Stimulated activated CD4-positive, alpha-beta T cell treated with anti-CD3 and anti-CD28 coated beads, TNF-alpha, amount 100 ng/mL, for 24 hours (primary cell): ENCODE data around the gene CACNA1A.
"Not testable (repeated sequence)": the region's sequence is repeated elsewhere in the genome, so short reads cannot be mapped to it uniquely, and the experiment has no call there.

Source experiments
- DNase-seq, 3 experiments: peaks; one replicate each; pipeline ENCODE4 v3.0.0-alpha.2; 2020; ENCODE audit warnings: low read depth in 3 of 3

CACNA1A gene

DNA sequence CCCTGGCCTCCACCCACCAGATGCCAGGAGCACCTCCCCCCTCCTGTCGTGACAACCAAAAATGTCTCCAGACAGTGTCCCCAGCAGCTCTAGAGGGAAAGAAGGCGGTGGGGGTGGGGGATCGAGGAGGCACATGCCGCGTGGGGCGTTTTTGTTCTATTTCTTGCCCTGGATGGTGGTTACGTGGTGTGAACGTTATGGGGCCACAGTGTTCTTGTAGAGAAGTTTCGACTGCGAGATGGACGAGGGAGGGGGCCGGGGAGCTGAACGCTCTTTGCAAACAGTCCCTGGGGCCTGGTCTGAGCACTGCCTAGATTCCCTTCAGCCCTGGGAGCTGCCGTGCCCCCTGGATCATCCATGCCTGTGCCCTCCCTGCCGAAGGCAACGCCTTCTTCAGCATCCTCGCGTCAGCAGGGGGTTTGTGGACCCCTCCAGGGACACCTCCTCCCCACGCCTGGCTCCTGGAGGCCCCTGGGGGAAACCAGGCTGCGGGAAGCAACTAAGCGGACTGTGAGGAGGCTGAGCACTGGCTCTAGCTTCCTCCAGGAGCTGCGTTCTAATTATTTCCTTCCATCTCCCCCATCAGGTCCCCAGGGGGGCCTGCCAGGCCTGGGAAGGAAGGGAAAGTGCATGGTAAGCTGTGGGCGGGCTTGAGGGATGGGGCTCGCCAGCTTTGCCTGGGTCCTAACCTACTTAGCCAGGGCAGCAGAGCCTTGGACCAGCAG is 224.6 kb downstream of the CACNA1A start:
- no peak for DNase-seq

DNA sequence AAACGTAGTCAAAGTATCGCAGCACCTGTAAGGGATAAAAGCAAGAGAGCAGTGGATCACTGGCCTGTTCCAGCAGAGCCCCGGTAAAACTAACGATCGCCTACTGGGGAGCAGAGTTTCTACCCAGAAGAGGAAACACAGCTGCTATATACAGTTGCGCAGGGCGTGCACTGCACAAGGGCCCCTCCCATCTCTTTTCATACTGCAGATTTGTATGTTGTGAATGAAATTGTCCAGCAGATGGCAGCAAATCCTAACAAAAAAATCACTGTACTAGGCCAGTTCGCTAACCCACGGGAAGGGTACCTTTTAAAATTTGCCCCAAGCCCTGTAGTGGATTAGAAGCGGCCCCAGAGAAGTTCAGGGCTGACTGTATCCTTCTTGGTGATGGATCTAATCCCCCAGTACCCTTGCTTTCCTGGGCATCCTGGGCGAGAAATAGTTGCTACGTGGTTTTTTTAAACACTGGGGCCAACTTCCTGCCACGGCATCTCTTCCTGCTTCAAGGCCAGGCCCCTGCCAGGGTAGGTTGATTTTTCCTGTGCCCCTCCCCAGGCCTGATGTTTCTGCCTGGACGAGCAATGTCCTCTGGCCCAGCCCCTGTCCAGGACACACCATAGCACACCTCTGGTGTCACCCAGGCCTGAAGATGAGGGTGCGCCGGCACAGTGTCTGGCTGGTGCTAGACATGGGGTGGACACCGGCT is 229.0 kb downstream of the CACNA1A start:
- peak; percentile 39 to 68 (median 41) for DNase-seq

DNA sequence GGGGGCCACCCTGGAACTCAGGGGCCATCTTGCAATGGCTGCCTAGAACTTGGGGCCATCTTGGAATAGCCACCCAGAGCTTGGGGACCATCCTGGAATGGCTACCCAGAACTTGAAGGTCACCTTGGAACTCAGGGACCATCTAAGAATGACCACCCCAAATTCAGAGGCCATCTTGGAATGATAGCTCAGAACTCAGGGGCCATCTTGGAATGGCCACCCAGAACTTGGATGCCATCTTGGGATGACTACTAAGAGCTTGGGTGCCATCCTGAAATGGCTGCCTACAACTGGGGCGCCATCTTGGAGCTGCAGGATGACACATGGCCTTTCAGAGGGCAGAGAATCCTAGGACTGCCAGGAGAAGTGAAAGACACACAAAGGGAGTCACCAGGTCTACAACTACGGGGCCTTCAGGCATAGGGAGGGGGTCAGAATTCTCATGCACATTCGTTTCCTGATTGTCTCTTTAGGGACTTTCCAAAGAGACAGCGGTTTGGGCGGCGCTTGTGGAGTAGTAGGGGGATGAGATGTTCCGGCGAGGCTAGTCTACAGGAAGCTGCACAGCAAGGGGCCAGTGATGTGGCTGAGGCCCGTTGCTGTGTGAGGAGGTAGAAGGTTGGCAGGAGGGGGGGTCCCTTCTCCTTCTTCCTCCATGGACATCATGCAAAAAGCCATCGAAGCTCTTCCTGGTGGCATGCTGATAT is 231.1 kb downstream of the CACNA1A start:
- peak in 1 of 3 experiments; percentile 18 for DNase-seq

DNA sequence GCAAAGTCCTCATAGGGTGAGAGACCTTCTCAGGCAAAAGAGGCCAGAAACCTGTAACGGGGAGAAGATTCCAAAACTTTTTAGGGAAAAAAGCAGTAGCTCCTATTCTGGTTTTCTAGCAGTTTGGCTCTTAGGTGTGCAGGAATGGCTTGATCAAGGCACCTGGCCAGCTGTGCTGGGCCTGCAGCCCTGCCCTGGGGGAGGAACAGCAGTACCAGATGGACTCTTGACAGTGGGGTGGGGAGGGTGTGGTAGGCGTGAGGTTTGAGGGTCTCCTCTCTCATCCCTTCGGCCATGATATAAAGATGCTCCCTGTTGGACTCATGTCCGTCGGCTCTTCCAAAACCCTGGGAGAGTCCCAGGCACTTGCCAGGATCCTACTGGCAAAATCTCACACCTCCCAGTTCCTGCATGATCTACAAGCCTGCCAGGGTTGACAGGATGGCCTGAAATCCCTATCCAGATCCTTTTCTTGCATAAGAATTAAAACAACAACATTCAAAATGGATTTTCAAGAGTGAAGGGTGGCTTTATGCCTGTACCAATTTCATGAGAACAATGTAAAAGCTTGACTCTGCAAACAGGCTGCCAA is 235.7 kb downstream of the CACNA1A start:
- no peak for DNase-seq

DNA sequence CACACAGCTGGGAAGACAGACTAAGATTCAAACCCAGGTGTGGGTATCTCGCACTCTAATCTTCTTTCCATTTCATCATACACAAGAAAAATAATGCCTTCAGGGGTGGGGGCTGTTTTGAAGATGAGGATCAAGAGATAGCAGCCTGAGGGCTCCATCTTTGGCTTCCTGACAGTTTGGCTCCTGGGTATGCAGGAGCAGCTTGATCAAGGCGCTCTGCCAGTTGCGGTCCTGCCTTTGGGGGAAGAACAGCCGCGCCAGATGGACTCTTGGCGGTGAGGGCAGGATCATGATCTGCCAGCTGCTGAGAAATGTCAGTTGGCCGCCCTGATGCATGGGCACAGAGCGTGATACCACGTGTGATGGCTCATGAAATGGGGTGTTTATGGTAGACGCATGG is 236.9 kb downstream of the CACNA1A start:
- DNase-seq: no peak

DNA sequence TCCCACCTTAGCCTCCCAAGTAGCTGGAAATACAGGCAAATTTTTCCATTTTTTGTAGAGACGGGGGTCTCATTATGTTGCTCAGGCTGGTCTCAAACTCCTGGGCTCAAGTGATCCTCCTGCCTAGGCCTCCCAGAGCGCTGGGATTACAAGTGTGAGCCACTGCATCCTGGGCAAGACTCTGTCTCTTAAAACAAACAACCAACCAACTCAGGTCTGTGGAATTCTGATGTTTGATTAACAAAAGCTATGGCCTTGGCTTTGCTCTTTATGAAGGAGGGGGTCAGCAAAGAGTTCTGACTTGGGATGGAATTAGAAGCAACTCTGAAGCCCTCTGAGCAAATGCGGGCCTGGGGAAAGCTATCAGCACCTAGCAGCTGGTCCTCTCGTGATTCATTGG is 238.4 kb downstream of the CACNA1A start:
- DNase-seq: no peak

DNA sequence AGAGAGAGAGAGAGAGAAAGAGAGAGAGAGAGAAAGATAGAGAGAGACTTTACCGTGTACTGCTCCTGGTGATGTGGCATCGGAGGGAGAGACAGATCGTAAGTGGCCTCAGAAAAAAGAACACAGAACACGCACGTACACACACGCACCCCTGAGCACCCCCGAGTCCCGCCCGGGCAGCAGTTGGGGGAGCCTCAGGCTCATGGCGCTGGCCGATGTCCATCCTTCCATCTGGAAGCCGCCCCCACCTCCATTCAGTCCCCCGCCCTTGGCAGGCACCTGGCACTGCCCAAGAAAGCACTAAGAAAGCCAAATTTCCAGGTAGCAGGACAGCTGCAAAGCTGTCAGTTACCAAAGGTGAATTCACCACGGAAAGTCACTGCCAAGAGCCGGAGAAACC is 239.1 kb downstream of the CACNA1A start:
- DNase-seq: no peak

DNA sequence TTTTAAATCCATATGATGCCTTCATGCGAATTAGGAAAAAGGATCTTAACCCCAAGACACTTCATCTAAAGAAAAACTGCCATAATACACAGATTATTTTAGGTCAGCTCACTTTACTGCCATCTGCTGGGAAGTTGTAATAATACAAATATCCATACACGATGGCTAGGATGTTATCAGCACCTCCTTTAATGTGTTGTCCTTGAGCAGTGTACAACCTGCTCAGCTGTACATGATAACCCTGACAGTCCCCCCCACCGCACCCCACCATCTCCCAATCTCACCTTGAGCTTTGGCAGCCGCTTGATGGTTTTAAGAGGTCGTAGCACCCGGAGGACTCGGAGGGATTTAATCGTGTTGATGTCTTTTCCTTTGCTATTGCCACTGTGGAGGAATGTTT is 243.8 kb downstream of the CACNA1A start:
- no peak for DNase-seq

DNA sequence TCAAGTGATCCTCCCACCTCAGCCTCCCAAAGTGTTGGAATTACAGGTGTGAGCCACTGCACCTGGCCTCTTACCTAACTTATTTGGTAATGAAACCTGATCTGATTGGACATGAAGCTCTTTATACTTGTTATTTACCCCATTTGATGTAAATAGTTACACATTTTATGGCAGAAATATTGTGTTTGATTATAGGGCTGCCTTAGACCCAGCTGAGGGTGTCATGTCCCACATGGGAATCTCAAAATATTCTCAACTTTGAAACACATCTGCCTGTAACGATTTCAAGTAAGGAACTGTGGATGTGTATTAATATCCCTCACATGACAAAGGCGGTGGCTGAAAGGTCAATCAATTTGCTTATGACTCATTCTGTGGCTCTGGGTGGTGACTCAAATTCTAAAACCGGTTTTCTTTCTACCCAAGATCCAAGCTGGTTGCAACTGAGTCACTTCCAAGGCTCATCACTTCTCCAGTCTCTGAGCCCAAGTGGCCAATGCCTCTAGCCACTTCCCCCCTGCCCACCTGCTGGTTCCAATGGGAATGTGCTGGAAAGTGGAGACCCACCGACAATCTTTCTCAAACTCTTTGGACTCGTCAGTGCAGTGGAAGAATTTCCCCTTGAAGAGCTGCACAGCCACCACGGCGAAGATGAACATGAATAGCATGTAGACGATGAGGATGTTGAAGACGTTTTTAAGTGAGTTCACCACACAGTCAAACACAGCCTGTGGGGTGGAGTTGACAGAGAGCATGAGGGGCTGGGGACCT is 245.2 kb downstream of the CACNA1A start:
- DNase-seq: peak in 2 of 3 experiments; percentile 14 to 32

DNA sequence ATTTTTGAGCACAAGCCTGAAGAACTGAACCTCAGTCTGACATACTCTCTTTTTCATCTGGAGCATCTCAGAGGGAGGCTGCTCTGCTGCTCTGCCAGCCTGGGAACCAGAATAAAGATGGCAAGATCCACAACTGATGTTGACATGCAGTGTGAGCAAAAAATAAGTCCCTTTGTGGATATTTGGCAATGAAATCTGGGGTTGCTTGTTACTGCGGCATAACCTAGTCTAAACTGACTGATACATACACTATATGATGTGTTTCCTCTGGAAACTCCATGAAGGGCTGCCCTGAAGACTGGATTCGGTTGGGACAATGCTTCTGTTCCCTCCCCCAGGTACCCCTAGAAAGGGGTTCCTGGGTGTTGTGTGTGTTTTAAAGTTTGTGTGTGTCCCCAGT is 249.4 kb downstream of the CACNA1A start:
- DNase-seq: no peak

DNA sequence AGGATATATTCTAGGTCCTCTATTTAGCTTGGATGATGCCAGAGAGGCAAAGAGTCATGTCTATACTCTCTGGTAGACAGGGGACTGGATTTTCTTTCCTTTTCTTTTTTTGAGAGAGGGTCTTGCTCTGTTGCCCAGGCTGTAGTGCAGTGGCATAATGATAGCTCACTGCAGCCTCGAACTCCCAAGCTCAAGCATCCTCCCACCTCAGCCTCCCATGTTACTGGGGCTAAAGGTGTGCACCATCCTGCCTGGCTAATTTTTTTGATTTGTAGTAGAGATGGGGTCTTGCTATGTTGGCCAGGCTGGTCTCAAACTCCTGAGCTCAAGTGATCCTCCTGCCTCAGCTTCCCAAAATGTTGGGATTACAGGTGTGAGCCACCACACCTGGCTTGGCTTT is 249.9 kb downstream of the CACNA1A start:
- DNase-seq: not testable (repeated sequence)

DNA sequence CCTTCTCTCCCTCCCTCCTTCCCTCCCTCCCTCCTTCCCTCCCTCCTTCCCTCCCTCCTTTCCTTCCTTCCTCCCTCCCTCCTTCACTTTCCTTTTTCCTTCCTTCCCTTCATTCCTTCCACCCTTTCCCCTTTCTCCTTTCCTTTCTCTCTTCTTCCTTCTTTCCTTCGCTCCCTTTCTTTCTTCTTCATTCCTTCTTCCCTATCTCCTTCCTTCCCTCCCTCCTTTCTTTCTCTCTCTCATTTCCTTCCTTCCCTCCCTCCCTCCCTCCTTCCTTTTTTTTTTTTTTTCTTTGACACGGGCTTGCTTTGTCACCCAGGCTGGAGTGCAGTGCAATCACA is 250.6 kb downstream of the CACNA1A start:
- no peak for DNase-seq

DNA sequence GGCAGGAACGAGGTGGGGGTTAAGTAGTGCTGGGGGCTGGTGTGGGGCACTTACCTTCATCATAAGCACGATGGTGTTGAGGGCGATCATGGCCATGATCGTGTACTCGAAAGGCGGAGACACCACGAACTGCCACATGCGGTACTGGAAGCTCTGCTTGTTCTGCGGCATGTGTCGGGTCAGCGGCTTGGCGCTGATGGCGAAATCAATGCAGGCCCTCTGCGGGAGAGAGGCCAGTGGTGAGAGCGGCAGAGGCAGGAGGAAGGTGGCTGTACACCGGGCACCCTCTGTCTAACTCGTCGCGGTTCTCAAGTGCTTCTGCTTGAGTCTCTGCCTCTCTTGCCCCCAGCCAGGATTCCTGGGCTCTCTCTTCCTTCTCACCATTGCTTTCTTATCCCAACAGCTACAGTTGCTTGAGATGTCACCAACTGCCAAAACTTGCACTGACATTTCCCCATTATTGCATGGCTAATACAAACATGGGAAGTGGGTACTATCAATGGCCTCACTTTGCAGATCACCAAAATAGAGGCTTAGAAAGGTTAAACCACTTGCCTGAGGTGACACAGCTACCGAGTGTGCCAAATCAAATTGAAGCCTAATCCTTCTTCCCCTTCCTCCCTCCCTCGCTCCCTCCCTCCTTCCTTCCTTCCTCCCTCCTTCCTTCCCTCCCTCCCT is 251.1 kb downstream of the CACNA1A start:
- no peak for DNase-seq

DNA sequence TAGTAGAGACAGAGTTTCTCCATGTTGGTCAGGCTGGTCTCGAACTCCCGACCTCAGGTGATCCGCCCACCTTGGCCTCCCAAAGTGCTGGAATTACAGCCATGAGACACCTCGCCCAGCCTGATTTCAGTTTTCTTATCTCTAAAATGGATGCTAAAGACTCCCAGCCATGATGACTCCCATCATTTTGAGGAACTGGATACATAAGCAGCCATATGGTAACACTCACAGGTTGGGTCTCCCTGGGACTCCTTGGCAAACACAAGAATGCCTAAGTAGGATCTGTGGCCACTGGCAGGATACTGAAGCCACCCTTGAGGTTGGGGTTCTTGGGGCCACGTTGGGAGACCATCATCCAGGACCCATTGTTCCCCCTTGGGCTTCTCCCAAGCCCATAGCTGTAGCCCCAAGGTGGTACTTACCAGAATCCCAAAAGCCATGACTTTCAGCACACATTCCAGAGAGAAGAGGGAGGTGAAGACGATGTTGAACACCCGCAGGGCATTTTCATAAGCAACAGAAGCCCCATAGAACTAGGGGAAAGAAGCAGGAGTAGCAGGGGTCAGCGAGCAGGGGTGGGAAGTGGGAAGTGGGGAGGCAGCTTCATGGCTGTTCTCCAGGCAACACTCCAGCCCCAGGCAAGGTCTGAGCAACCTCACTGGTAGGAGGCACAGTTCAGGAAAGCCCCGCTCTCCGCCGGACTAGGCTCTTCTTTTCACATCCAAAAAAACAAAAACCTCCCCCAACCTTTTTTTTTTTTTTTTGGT is 253.5 kb downstream of the CACNA1A start:
- DNase-seq: no peak

DNA sequence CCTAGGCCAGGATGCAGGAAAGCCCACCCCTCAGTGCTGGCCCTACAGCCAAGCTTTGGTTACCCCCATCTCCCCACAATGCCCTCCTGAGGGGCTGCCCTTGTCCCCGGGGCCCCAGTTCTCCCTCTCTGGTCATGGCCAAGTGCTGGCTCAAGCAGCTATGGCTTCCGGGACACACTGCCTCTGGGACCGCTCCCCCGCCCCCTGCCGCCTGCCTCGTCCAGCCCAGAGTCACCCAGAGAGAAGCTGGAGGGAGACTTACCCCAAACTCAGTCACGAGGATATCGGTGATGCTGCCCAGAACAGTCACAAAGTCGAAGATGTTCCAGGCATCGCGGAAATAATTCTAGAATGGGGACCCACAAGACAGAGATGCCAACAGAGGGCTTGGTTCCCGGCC is 261.4 kb downstream of the CACNA1A start:
- no peak for DNase-seq

DNA sequence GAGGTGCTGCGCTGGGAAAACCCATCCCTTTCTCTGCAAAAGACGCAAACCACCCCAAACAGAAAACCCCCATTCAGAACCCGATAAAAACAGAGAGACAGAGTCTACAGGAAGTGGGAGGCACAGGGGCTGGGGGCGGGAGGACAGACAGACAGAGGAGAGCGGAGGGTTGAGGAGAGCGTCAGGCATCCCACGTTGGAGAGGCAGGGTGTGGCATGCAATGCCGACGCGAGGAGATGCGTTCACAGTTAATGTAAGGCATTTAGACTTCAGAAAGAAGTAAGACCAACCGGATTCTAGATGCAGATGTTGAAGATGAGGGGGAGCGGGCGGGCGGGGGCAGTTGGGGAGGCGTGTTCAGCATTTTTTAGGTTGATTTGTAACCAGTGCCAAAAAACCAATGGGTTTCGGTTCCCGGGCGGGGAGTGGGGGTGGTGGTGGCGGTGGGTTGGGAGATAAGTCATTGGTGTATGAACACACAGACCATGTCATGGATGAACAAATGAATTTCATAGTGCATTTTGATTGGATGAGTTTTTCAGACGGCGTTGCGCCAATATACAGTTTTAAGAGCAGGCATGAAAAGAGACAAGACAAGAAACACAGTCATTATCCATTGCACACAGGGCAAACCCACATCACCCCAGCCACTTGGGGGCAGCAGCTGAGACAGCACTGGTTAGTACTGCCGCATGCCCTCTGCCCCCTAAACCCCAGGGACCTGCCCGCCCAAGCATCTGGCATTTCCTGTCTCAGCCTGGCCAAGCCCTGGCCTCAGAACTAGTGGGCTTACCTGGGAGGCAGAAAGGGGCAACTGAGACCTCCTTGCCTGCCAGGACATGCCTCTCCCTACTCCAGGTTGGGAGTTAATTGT is 264.8 kb downstream of the CACNA1A start:
- DNase-seq: peak in 1 of 3 experiments; percentile 31

DNA sequence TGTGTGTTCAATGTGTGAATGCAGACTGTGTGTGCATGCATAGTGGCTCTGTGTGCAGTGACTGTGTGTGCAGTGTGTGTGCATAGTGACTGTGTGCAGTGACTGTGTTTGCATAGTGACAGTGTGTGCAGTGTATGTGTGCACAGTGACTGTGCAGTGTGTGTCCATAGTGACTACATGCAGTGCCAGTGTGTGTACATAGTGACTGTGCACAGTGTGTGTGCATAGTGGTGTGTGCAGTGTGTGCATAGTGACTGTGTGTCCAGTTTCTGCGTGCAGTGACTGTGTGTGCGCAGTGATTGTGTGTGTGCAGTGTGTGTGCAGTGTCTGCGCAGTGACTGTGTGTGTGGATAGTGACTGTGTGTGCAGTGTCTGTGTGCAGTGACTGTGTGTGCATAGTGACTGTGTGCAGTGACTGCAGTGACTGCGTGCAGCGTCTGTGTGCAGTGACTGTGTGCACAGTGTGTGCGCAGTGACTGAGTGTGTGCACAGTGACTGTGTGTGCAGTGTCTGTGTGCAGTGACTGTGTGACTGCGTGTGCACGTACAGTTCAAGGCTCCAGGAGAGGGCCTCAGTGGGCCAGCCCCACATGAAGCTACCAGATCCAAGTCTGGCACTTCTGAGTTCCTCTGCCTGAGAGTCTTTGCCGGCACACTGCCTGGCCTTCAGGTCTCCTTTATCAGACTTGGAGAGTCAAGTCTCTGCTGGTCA is 265.8 kb downstream of the CACNA1A start:
- no peak for DNase-seq

DNA sequence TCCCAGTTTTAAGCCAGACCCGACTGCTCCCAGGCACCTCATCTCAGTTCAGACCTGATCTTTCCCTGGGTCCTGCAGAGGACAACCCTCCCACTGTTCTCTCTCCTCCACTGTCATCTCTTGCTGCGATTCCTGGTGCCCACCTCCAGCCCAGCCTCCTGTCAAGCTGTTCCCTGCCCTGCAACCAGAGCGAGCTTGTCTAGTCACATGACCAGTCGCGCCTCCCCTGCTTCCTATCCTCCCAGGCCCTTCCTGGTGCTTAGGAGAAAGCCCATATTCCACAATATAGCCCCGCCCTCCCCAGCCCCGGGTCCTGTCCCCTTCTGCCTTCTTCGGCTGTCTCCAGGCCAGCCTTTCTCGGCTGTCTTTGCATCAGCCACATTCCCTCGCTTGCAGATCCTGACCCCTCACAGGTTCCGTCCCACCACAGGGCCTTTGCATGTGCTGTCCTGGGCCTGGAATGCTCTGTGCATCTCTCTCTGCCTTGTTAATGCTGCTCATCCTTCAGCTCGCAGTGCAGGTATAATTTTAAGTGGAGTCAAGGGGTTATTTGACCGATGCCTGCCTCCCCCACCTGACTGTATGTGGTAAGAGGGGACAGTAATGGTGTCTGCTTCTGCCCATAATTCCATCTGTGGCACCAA is 267.3 kb downstream of the CACNA1A start:
- DNase-seq: no peak
